Fibroblast of lung (primary cell): ENCODE results near the gene ACOXL.

Experiments used
- EZH2 ChIP-seq: IDR thresholded peaks from 2 replicates; pipeline ENCODE4 v1.5.1; 2012; ENCODE audit warnings: low read length, control low read depth, mild to moderate bottlenecking; ENCODE audit errors: missing control alignments
- TF ChIP-seq, protein P1 (sequence below), 2 donors: IDR thresholded peaks in 1 of 2; conservative IDR thresholded peaks in 1 of 2; 1 replicate in 1 of 2; 2 replicates in 1 of 2; pipeline ENCODE4 v1.5.1; 2011 to 2012; ENCODE audit warnings: low read length in 2 of 2, control low read depth in 1 of 2, inconsistent platforms in 1 of 2, low read depth in 1 of 2, mild to moderate bottlenecking in 1 of 2

DNA sequence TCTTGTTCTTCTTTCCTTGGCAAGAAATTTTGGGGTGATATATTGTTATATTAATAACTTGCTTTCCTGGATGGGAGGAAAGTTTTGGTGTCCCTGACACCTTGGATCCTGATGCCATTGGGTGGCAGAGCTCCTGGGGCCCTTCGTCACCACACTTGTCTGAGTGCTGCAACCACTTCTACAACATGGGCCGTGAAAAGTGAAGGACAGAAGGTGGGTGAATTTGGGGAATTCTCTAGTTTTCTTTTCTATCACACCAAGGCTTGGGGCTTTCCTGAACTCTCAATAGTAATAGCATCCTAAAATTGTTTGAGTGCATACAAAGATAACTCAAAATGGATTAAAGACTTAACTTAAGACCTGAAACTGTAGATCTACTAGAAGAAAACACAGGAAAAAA lies 10.0 kb downstream of the ACOXL start:
- TF ChIP-seq, protein P1, sequence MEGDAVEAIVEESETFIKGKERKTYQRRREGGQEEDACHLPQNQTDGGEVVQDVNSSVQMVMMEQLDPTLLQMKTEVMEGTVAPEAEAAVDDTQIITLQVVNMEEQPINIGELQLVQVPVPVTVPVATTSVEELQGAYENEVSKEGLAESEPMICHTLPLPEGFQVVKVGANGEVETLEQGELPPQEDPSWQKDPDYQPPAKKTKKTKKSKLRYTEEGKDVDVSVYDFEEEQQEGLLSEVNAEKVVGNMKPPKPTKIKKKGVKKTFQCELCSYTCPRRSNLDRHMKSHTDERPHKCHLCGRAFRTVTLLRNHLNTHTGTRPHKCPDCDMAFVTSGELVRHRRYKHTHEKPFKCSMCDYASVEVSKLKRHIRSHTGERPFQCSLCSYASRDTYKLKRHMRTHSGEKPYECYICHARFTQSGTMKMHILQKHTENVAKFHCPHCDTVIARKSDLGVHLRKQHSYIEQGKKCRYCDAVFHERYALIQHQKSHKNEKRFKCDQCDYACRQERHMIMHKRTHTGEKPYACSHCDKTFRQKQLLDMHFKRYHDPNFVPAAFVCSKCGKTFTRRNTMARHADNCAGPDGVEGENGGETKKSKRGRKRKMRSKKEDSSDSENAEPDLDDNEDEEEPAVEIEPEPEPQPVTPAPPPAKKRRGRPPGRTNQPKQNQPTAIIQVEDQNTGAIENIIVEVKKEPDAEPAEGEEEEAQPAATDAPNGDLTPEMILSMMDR (conservative IDR thresholded peaks at IDR 0.05 in 1 of 2, IDR thresholded peaks at IDR 0.05 in 1 of 2; ENCODE audit: low read depth in 1 of 2, low read length in 2 of 2): no peak
- TF ChIP-seq EZH2: no peak
